GM10266 (cell line): ENCODE results near the gene FMN2.

Experiments used
- DNase-seq: peaks from one replicate; pipeline ENCODE4 v3.0.0; 2012; ENCODE audit errors: extremely low spot score
- TF ChIP-seq, protein P1 (sequence below): IDR thresholded peaks from 2 replicates; pipeline ENCODE4 v1.5.1; 2012; ENCODE audit warnings: mild to moderate bottlenecking, low read depth; ENCODE audit not compliant: control insufficient read depth, insufficient read depth; ENCODE audit errors: missing control alignments

The FMN2 gene

GRCh38 chr1:240511789-240512188 lies 420.1 kb downstream of the FMN2 start:
- TF ChIP-seq, protein P1, sequence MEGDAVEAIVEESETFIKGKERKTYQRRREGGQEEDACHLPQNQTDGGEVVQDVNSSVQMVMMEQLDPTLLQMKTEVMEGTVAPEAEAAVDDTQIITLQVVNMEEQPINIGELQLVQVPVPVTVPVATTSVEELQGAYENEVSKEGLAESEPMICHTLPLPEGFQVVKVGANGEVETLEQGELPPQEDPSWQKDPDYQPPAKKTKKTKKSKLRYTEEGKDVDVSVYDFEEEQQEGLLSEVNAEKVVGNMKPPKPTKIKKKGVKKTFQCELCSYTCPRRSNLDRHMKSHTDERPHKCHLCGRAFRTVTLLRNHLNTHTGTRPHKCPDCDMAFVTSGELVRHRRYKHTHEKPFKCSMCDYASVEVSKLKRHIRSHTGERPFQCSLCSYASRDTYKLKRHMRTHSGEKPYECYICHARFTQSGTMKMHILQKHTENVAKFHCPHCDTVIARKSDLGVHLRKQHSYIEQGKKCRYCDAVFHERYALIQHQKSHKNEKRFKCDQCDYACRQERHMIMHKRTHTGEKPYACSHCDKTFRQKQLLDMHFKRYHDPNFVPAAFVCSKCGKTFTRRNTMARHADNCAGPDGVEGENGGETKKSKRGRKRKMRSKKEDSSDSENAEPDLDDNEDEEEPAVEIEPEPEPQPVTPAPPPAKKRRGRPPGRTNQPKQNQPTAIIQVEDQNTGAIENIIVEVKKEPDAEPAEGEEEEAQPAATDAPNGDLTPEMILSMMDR = no peak

DNA sequence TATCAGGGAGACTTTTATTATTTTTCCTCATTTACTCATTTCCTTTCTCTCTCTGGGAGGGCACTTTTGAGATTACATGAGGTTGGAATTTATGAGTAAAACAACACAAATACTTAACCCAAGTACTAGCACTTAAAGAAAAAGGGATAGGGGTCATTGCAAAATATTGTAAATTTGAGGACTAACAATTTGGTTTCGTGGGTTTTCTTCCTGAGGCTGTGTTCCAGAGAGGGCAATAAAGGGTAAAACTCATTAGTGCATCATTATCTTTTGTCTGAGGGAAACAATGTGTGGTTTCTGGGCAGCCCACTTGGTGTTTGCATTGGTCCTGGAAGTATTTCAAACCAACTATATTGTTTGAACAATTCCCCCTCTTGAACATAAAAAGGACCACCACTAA lies 423.8 kb downstream of the FMN2 start:
- TF ChIP-seq, protein P1 = no peak
- no peak for DNase-seq

More at GRCh38 chr1:240511789-240512188, 420.1 kb downstream of the FMN2 start:
- DNase-seq = no peak

- TF ChIP-seq, protein P1 = no peak
- DNase-seq = no peak
Observed at GRCh38 chr1:240516069-240516468, 424.4 kb downstream of the FMN2 start.

DNA sequence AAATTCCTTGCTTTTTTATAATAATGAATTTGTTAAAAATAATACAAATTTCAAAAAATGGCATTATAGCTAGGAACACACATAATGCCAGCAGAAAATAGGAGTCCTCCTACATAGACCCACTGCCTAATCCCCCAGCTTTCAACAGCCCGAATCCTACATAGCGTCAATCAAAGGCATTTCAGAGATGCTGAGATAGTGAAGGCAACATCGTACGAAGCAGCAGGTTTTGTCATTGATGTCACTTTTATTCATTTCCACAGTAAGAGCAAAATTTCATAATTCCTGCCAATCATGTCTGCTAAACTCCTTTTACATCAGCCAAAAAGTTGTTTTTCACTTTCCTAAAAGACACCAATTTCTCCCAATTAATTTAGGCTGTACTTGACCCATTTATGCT lies 426.2 kb downstream of the FMN2 start:
- DNase-seq = no peak
- TF ChIP-seq, protein P1 = no peak

DNA sequence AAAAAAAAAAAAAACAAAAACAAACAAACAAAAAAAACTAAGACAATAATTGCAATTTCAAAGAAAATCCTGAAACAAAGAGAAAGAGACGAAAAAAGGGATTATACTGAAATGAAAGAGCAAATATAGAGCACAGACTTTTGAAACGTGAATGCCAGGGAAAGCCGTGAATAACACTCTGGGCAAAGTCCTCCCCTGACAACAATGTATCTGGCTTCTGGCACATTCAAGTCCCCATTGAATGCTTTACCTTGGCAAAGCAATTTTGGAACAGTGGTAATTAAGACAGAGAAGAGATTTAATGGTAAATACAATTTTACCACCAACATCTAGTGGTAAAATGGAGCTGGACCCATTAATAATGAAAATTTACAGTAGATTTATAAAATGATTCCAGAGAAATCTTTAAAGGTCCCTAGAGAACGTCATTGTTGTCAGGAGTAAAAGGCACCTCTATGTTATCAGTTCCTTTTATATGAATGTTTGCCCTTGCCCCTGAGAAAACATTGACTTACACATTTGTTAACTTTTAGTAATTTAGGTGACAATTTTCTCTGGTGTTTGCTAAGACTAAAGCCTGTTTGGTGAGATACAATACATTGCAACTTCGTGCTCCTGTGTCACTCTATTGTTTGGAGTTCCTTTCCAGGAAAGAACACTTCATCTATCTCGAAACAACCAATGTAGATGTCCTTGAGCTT lies 430.6 kb downstream of the FMN2 start:
- TF ChIP-seq, protein P1 = no peak
- DNase-seq = no peak

DNA sequence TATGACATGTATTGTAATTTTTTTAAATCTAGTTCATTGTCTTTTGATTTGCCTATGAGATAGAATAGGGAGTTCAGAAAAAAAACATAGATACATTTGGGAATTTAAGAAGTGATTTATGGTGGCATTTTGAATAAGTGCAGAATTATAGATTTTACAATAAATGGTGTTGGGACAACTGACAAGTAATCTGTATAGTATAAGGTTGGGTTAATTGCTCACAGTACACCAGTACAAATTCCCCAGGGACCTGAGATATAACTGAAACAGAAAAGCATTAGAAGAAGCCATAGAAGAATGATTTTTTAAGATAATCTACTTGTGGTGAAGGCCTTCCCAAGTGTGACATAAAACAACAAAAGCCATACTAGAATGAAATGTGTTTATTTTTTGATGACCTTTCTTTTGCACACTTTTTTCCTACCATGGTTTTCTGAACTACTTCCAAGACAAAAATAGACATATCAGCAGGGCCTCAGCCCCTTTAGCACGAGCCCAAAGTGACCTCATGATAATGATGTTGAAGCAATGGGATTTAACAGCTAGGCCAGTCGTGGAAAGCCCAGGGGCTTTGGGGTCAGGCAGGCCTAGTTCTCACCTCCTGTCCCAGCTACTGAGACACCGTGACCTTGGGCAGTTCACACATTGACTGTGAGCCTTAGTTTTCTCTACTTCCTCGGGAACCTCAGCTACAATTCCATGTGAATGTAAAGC lies 432.8 kb downstream of the FMN2 start:
- no peak for DNase-seq
- TF ChIP-seq, protein P1 = no peak
